Activated T-helper 9 cell treated with anti-CD3 and anti-CD28 coated beads, Interleukin-2, amount 50 U/mL, for 16 hours (primary cell): ENCODE measurements around the gene DUSP28.

ENCODE experiments used
- DNase-seq: peaks from one replicate; pipeline ENCODE4 v3.0.0-alpha.2; 2020; ENCODE audit warnings: low read depth

Gene DUSP28

GRCh38 chr2:240573071-240573515 is 12.9 kb downstream of the DUSP28 start:
- no peak for DNase-seq

- DNase-seq: no peak
Observed at GRCh38 chr2:240573516-240574385, 13.6 kb downstream of the DUSP28 start.

GRCh38 chr2:240574386-240575100 is 14.4 kb downstream of the DUSP28 start:
- no peak for DNase-seq

GRCh38 chr2:240575101-240575965 is 15.2 kb downstream of the DUSP28 start:
- no peak for DNase-seq

- DNase-seq: no peak
Observed at GRCh38 chr2:240576036-240576435, 15.9 kb downstream of the DUSP28 start.

- DNase-seq: no peak
Observed at GRCh38 chr2:240576436-240577205, 16.5 kb downstream of the DUSP28 start.

GRCh38 chr2:240577281-240578109 is 17.3 kb downstream of the DUSP28 start:
- DNase-seq: no peak

GRCh38 chr2:240578110-240578450 is 17.9 kb downstream of the DUSP28 start:
- no peak for DNase-seq

GRCh38 chr2:240578488-240578887 is 18.3 kb downstream of the DUSP28 start:
- no peak for DNase-seq

- DNase-seq: no peak
Observed at GRCh38 chr2:240579071-240579762, 19.1 kb downstream of the DUSP28 start.

- DNase-seq: peak; percentile 74
Observed at GRCh38 chr2:240579771-240580614, 19.8 kb downstream of the DUSP28 start.

- DNase-seq: no peak
Observed at GRCh38 chr2:240581811-240582210, 21.7 kb downstream of the DUSP28 start.

GRCh38 chr2:240582781-240583180 is 22.6 kb downstream of the DUSP28 start:
- DNase-seq: no peak

- no peak for DNase-seq
Observed at GRCh38 chr2:240583774-240584173, 23.6 kb downstream of the DUSP28 start.

GRCh38 chr2:240584486-240585031 is 24.4 kb downstream of the DUSP28 start:
- no peak for DNase-seq

GRCh38 chr2:240585101-240585500 is 24.9 kb downstream of the DUSP28 start:
- DNase-seq: no peak

GRCh38 chr2:240585681-240586197 is 25.6 kb downstream of the DUSP28 start:
- no peak for DNase-seq

GRCh38 chr2:240586198-240586918 is 26.2 kb downstream of the DUSP28 start, which contains the start of gene CAPN10:
Gene CAPN10, plus strand, starts transcription at chr2:240586734. Its CDS starts 178 bp downstream, at chr2:240586912.
- peak; percentile 95 for DNase-seq
